Measurements from ENCODE around the gene CISH. TPM values are rescaled to one million over a fixed set of nuclear protein-coding genes. Genes with fewer than 3 reads are reported as not detected.

CISH gene
- polyA plus RNA-seq, 4 donors: 4.8 to 47.0 (median 7.4) TPM

- DNase-seq: no peak
- FAIRE-seq: no peak
- Histone ChIP-seq H3K36me3 (ENCODE audit: control insufficient read depth in 3 of 3, insufficient read depth in 2 of 3, low read depth in 1 of 3, low read length in 3 of 3) (peaks cover 0 to 87% (median 0%) of the 10 kb centered on the region in 3 donors), H3K27ac (ENCODE audit: low read depth in 1 of 3, low read length in 2 of 3) (peak overlapping the region in 1 of 3 donors; percentile 12), H3K4me3 (ENCODE audit: low read depth in 1 of 3, low read length in 3 of 3) (no peak overlapping the region), H3K4me1 (ENCODE audit: control insufficient read depth in 3 of 3, insufficient read depth in 2 of 3, low read depth in 1 of 3, low read length in 2 of 3) (peaks cover 0 to 13% (median 11%) of the 10 kb centered on the region in 3 donors), H3K9me3 (ENCODE audit: control insufficient read depth in 2 of 2, insufficient read depth in 1 of 2, low read depth in 1 of 2, low read length in 1 of 2) (no peaks in the 10 kb centered on the region), H3K27me3 (ENCODE audit: control insufficient read depth in 3 of 3, insufficient read depth in 3 of 3, low read length in 3 of 3) (no peaks in the 10 kb centered on the region)
- WGBS, 3 donors: 45 to 68% (median 50%) methylated on average over 6 of the region's 6 CpGs
These were observed 12.4 kb upstream of the CISH start for GRCh38 chr3:50623840-50624474.

DNA sequence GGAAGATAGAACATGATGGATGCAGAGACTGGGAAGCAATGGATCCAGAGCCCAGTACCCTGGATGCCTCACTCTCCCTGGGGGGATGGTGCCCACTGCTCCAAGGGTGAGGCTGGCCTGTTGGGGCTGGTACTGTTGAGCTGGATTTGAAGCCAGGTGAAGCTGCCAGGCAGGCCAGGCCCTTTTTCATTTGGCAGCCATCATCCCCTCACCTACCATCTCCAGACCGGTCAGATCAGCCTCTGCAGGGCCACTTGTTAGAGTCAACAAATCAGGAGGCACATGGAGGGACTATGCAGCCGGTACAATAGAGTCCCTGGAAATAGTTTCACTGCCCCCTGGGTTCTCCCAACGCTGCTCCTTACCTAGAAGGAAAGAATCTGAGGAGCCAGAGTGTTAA is 11.3 kb upstream of the CISH start:
- peaks cover 2 to 20% (median 11%) of the 10 kb centered on the region in 3 donors for H3K4me1 ChIP-seq (ENCODE audit: control insufficient read depth in 3 of 3, insufficient read depth in 2 of 3, low read depth in 1 of 3, low read length in 2 of 3)
- no peaks in the 10 kb centered on the region for H3K27me3 ChIP-seq (ENCODE audit: control insufficient read depth in 3 of 3, insufficient read depth in 3 of 3, low read length in 3 of 3)
- no peak overlapping the region for H3K27ac ChIP-seq (ENCODE audit: low read depth in 1 of 3, low read length in 2 of 3)
- FAIRE-seq (no peak), DNase-seq (no peak)
- H3K4me3 ChIP-seq (ENCODE audit: low read depth in 1 of 3, low read length in 3 of 3): no peak overlapping the region
- no peaks in the 10 kb centered on the region for H3K9me3 ChIP-seq (ENCODE audit: control insufficient read depth in 2 of 2, insufficient read depth in 1 of 2, low read depth in 1 of 2, low read length in 1 of 2)
- peaks cover 0 to 78% (median 0%) of the 10 kb centered on the region in 3 donors for H3K36me3 ChIP-seq (ENCODE audit: control insufficient read depth in 3 of 3, insufficient read depth in 2 of 3, low read depth in 1 of 3, low read length in 3 of 3)
- WGBS, 3 donors: 81 to 91% (median 84%) methylated on average over 3 of the region's 3 CpGs

DNA sequence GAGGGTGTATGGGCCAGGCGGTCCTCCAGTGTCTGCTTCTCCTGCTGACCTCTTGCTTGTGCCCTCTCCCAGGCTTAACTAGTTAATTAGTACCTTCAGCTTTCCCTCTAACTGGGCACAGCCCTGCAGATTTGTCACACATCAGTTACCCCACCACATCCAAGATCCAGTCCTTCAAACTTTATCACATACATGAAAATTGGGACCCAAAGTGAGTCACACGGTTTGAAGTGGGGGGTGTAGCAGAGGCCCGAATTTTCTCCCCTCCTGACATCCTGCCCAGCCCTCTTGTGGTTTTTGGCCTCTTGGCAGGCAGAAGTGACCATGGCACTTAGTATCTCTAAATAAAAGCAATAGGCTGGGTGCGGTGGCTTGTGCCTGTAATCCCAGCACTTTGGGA is 9.2 kb upstream of the CISH start:
- Histone ChIP-seq H3K4me1 (ENCODE audit: control insufficient read depth in 3 of 3, insufficient read depth in 2 of 3, low read depth in 1 of 3, low read length in 2 of 3) (peaks cover 2 to 22% (median 11%) of the 10 kb centered on the region in 3 donors), H3K4me3 (ENCODE audit: low read depth in 1 of 3, low read length in 3 of 3) (no peak overlapping the region), H3K9me3 (ENCODE audit: control insufficient read depth in 2 of 2, insufficient read depth in 1 of 2, low read depth in 1 of 2, low read length in 1 of 2) (no peaks in the 10 kb centered on the region), H3K27ac (ENCODE audit: low read depth in 1 of 3, low read length in 2 of 3) (peak overlapping the region in 1 of 3 donors; percentile 56), H3K36me3 (ENCODE audit: control insufficient read depth in 3 of 3, insufficient read depth in 2 of 3, low read depth in 1 of 3, low read length in 3 of 3) (peaks cover 0 to 60% (median 0%) of the 10 kb centered on the region in 3 donors), H3K27me3 (ENCODE audit: control insufficient read depth in 3 of 3, insufficient read depth in 3 of 3, low read length in 3 of 3) (no peaks in the 10 kb centered on the region)
- DNase-seq (no peak), FAIRE-seq (no peak)
- WGBS, 3 donors: 55 to 71% (median 69%) methylated on average over 4 of the region's 4 CpGs

GRCh38 chr3:50620420-50620819 is 8.8 kb upstream of the CISH start:
- WGBS, 3 donors: 73 to 94% (median 73%) methylated on average over 1 of the region's 1 CpG
- H3K27ac ChIP-seq (ENCODE audit: low read depth in 1 of 3, low read length in 2 of 3): peak overlapping the region; percentile 4 to 56 (median 14)

GRCh38 chr3:50617911-50618481 is 6.4 kb upstream of the CISH start:
- Histone ChIP-seq H3K27me3 (ENCODE audit: control insufficient read depth in 3 of 3, insufficient read depth in 3 of 3, low read length in 3 of 3) (no peaks in the 10 kb centered on the region), H3K27ac (ENCODE audit: low read depth in 1 of 3, low read length in 2 of 3) (peak overlapping the region; percentile 89 to 98 (median 96)), H3K9me3 (ENCODE audit: control insufficient read depth in 2 of 2, insufficient read depth in 1 of 2, low read depth in 1 of 2, low read length in 1 of 2) (no peaks in the 10 kb centered on the region), H3K4me3 (ENCODE audit: low read depth in 1 of 3, low read length in 3 of 3) (peak overlapping the region; percentile 61 to 82 (median 80)), H3K4me1 (ENCODE audit: control insufficient read depth in 3 of 3, insufficient read depth in 2 of 3, low read depth in 1 of 3, low read length in 2 of 3) (peaks cover 2 to 30% (median 9%) of the 10 kb centered on the region in 3 donors), H3K36me3 (ENCODE audit: control insufficient read depth in 3 of 3, insufficient read depth in 2 of 3, low read depth in 1 of 3, low read length in 3 of 3) (peaks cover 0 to 38% (median 0%) of the 10 kb centered on the region in 3 donors)
- no peak for FAIRE-seq
- peak; percentile 27 to 46 for DNase-seq
- 29 to 47% (median 32%) methylated on average over 6 of the region's 6 CpGs for WGBS, 3 donors

More at GRCh38 chr3:50620420-50620819, 8.8 kb upstream of the CISH start:
- Histone ChIP-seq H3K4me3 (ENCODE audit: low read depth in 1 of 3, low read length in 3 of 3) (no peak overlapping the region), H3K36me3 (ENCODE audit: control insufficient read depth in 3 of 3, insufficient read depth in 2 of 3, low read depth in 1 of 3, low read length in 3 of 3) (peaks cover 0 to 56% (median 0%) of the 10 kb centered on the region in 3 donors), H3K9me3 (ENCODE audit: control insufficient read depth in 2 of 2, insufficient read depth in 1 of 2, low read depth in 1 of 2, low read length in 1 of 2) (no peaks in the 10 kb centered on the region), H3K27me3 (ENCODE audit: control insufficient read depth in 3 of 3, insufficient read depth in 3 of 3, low read length in 3 of 3) (no peaks in the 10 kb centered on the region), H3K4me1 (ENCODE audit: control insufficient read depth in 3 of 3, insufficient read depth in 2 of 3, low read depth in 1 of 3, low read length in 2 of 3) (peaks cover 2 to 22% (median 11%) of the 10 kb centered on the region in 3 donors)
- DNase-seq (peak in 1 of 2 donors; percentile 34), FAIRE-seq (no peak)

- H3K27me3 ChIP-seq (ENCODE audit: control insufficient read depth in 3 of 3, insufficient read depth in 3 of 3, low read length in 3 of 3): no peaks in the 10 kb centered on the region
- peaks cover 0 to 30% (median 0%) of the 10 kb centered on the region in 3 donors for H3K36me3 ChIP-seq (ENCODE audit: control insufficient read depth in 3 of 3, insufficient read depth in 2 of 3, low read depth in 1 of 3, low read length in 3 of 3)
- H3K9me3 ChIP-seq (ENCODE audit: control insufficient read depth in 2 of 2, insufficient read depth in 1 of 2, low read depth in 1 of 2, low read length in 1 of 2): no peaks in the 10 kb centered on the region
- WGBS, 3 donors: 1% methylated on average over 52 to 57 of the region's 58 CpGs
- FAIRE-seq (no peak), DNase-seq (peak; percentile 73 to 92)
- H3K4me3 ChIP-seq (ENCODE audit: low read depth in 1 of 3, low read length in 3 of 3): peak within 1 kb of the TSS; percentile 61 to 82 (median 80)
- H3K4me1 ChIP-seq (ENCODE audit: control insufficient read depth in 3 of 3, insufficient read depth in 2 of 3, low read depth in 1 of 3, low read length in 2 of 3): peaks cover 2 to 35% (median 9%) of the 10 kb centered on the region in 3 donors
- peak within 1 kb of the TSS; percentile 89 to 98 (median 96) for H3K27ac ChIP-seq (ENCODE audit: low read depth in 1 of 3, low read length in 2 of 3)
These were observed 5.7 kb upstream of the CISH start, which contains the start of gene MAPKAPK3 for GRCh38 chr3:50617096-50617791. Gene MAPKAPK3 (plus strand): TSS chr3:50617151. CDS start chr3:50617566, 415 bp downstream.

DNA sequence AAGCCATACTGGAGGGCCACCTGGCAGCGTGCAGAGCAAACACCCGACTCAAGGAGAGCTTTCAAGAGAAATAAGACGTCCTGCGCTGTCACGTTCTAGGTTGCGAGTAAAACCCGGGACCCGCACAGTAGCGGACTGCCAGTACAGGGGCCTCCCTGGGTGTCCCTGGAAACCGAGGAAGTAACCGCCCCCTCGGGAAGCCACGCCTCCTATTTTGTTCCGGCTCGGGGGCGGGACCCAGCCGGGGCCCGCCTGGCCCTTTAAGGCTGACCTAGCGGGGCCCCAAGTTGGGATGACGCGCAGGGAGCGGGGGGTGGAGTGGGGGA is 5.2 kb upstream of the CISH start:
- H3K27me3 ChIP-seq (ENCODE audit: control insufficient read depth in 3 of 3, insufficient read depth in 3 of 3, low read length in 3 of 3): no peaks in the 10 kb centered on the region
- WGBS, 3 donors: 0% methylated on average over 13 to 22 of the region's 22 CpGs
- H3K27ac ChIP-seq (ENCODE audit: low read depth in 1 of 3, low read length in 2 of 3): peak overlapping the region; percentile 28 to 89 (median 82)
- peak; percentile 94 to 97 for DNase-seq
- peak overlapping the region; percentile 53 to 82 (median 80) for H3K4me3 ChIP-seq (ENCODE audit: low read depth in 1 of 3, low read length in 3 of 3)
- FAIRE-seq: no peak
- peaks cover 0 to 25% (median 0%) of the 10 kb centered on the region in 3 donors for H3K36me3 ChIP-seq (ENCODE audit: control insufficient read depth in 3 of 3, insufficient read depth in 2 of 3, low read depth in 1 of 3, low read length in 3 of 3)
- H3K4me1 ChIP-seq (ENCODE audit: control insufficient read depth in 3 of 3, insufficient read depth in 2 of 3, low read depth in 1 of 3, low read length in 2 of 3): peaks cover 2 to 35% (median 9%) of the 10 kb centered on the region in 3 donors
- no peaks in the 10 kb centered on the region for H3K9me3 ChIP-seq (ENCODE audit: control insufficient read depth in 2 of 2, insufficient read depth in 1 of 2, low read depth in 1 of 2, low read length in 1 of 2)

- Histone ChIP-seq H3K27me3 (ENCODE audit: control insufficient read depth in 3 of 3, insufficient read depth in 3 of 3, low read length in 3 of 3) (no peaks in the 10 kb centered on the region), H3K4me1 (ENCODE audit: control insufficient read depth in 3 of 3, insufficient read depth in 2 of 3, low read depth in 1 of 3, low read length in 2 of 3) (peaks cover 2 to 35% (median 9%) of the 10 kb centered on the region in 3 donors), H3K9me3 (ENCODE audit: control insufficient read depth in 2 of 2, insufficient read depth in 1 of 2, low read depth in 1 of 2, low read length in 1 of 2) (no peaks in the 10 kb centered on the region), H3K4me3 (ENCODE audit: low read depth in 1 of 3, low read length in 3 of 3) (peak overlapping the region; percentile 53 to 82 (median 80)), H3K36me3 (ENCODE audit: control insufficient read depth in 3 of 3, insufficient read depth in 2 of 3, low read depth in 1 of 3, low read length in 3 of 3) (peaks cover 0 to 21% (median 0%) of the 10 kb centered on the region in 3 donors), H3K27ac (ENCODE audit: low read depth in 1 of 3, low read length in 2 of 3) (peak overlapping the region; percentile 28 to 89 (median 82))
- FAIRE-seq (no peak), DNase-seq (peak; percentile 89 to 90)
- WGBS, 3 donors: 0 to 1% (median 1%) methylated on average over 24 of the region's 24 CpGs
These were observed 4.6 kb upstream of the CISH start for GRCh38 chr3:50616003-50616769.
